HEK293 (cell line): ENCODE results near the gene SSH3.

Experiments used
- GLI4 ChIP-seq: fragments of 450-650 bp; formaldehyde crosslinking; IDR thresholded peaks from 2 replicates; pipeline ENCODE4 v1.5.1; 2016; ENCODE audit warnings: missing biosample characterization, missing genetic modification characterization
- KLF16 ChIP-seq: fragments of 450-650 bp; formaldehyde crosslinking; IDR thresholded peaks from 2 replicates; pipeline ENCODE4 v1.5.1; 2017; ENCODE audit warnings: missing biosample characterization, missing genetic modification characterization
- PRDM1 ChIP-seq: fragments of 450-650 bp; formaldehyde crosslinking; IDR thresholded peaks from 2 replicates; pipeline ENCODE4; 2016; ENCODE audit warnings: missing biosample characterization, missing genetic modification characterization
- REPIN1 ChIP-seq: fragments of 450-650 bp; formaldehyde crosslinking; IDR thresholded peaks from 2 replicates; pipeline ENCODE4 v1.5.1; 2017; ENCODE audit warnings: missing biosample characterization, missing genetic modification characterization, low read depth
- TCF7L2 ChIP-seq: IDR thresholded peaks from 2 replicates; pipeline ENCODE4 v1.6.1; 2011; ENCODE audit warnings: low read depth, mild to moderate bottlenecking, inconsistent platforms, low read length, moderate library complexity, borderline replicate concordance
- ZBTB8A ChIP-seq: fragments of 450-650 bp; formaldehyde crosslinking; IDR thresholded peaks from 2 replicates; pipeline ENCODE4 v1.5.1; 2016; ENCODE audit warnings: missing biosample characterization, missing genetic modification characterization
- ZFP37 ChIP-seq: fragments of 450-650 bp; formaldehyde crosslinking; IDR thresholded peaks from 2 replicates; pipeline ENCODE4 v1.5.1; 2016; ENCODE audit warnings: missing biosample characterization, missing genetic modification characterization
- ZNF266 ChIP-seq: fragments of 450-650 bp; formaldehyde crosslinking; IDR thresholded peaks from 2 replicates; pipeline ENCODE4 v1.5.1; 2016; ENCODE audit warnings: missing biosample characterization, missing genetic modification characterization, low read depth
- ZNF292 ChIP-seq: fragments of 450-650 bp; formaldehyde crosslinking; IDR thresholded peaks from 2 replicates; pipeline ENCODE4 v1.5.1; 2016; ENCODE audit warnings: low read depth, missing biosample characterization, missing genetic modification characterization, borderline replicate concordance
- ZNF48 ChIP-seq: fragments of 450-650 bp; formaldehyde crosslinking; IDR thresholded peaks from 2 replicates; pipeline ENCODE4 v1.5.1; 2016; ENCODE audit warnings: missing biosample characterization, missing genetic modification characterization
- ZNF658 ChIP-seq: fragments of 450-650 bp; formaldehyde crosslinking; IDR thresholded peaks from 2 replicates; pipeline ENCODE4; 2016; ENCODE audit warnings: missing biosample characterization, missing genetic modification characterization
- ZNF701 ChIP-seq: fragments of 450-650 bp; formaldehyde crosslinking; IDR thresholded peaks from 2 replicates; pipeline ENCODE4 v1.5.1; 2016; ENCODE audit warnings: missing biosample characterization, missing genetic modification characterization
- ZNF76 ChIP-seq: fragments of 450-650 bp; formaldehyde crosslinking; IDR thresholded peaks from 2 replicates; pipeline ENCODE4; 2016; ENCODE audit warnings: low read depth, missing biosample characterization, missing genetic modification characterization, borderline replicate concordance
- ZSCAN30 ChIP-seq: fragments of 450-650 bp; IDR thresholded peaks from 2 replicates; pipeline ENCODE4 v1.5.1; 2018; ENCODE audit warnings: missing biosample characterization, mild to moderate bottlenecking, missing genetic modification characterization, moderate library complexity
- TF ChIP-seq, protein P1 (sequence below): fragments of 450-650 bp; formaldehyde crosslinking; IDR thresholded peaks from 2 replicates; pipeline ENCODE4 v1.5.1; 2016; ENCODE audit warnings: missing biosample characterization, missing genetic modification characterization, borderline replicate concordance
- TF ChIP-seq, protein P2 (sequence below): fragments of 450-650 bp; IDR thresholded peaks from 2 replicates; pipeline ENCODE4 v1.5.1; 2018; ENCODE audit warnings: missing biosample characterization, missing genetic modification characterization
- TF ChIP-seq, protein P3 (sequence below): fragments of 450-650 bp; formaldehyde crosslinking; IDR thresholded peaks from 2 replicates; pipeline ENCODE4 v1.5.1; 2016; ENCODE audit warnings: missing biosample characterization, missing genetic modification characterization
- TF ChIP-seq, protein P4 (sequence below): IDR thresholded peaks from 2 replicates; pipeline ENCODE4 v1.6.1; 2011; ENCODE audit warnings: mild to moderate bottlenecking, low read depth, low read length, borderline replicate concordance
- TF ChIP-seq, protein P5 (sequence below): fragments of 450-650 bp; formaldehyde crosslinking; IDR thresholded peaks from 2 replicates; pipeline ENCODE4 v1.5.1; 2016; ENCODE audit warnings: missing biosample characterization, missing genetic modification characterization
- TF ChIP-seq, protein P6 (sequence below): fragments of 450-650 bp; formaldehyde crosslinking; IDR thresholded peaks from 2 replicates; pipeline ENCODE4 v1.5.1; 2016; ENCODE audit warnings: missing biosample characterization, missing genetic modification characterization
- TF ChIP-seq, protein P7 (sequence below): fragments of 450-650 bp; formaldehyde crosslinking; IDR thresholded peaks from 2 replicates; pipeline ENCODE4 v1.5.1; 2016; ENCODE audit warnings: missing biosample characterization, missing genetic modification characterization

SSH3 gene

DNA sequence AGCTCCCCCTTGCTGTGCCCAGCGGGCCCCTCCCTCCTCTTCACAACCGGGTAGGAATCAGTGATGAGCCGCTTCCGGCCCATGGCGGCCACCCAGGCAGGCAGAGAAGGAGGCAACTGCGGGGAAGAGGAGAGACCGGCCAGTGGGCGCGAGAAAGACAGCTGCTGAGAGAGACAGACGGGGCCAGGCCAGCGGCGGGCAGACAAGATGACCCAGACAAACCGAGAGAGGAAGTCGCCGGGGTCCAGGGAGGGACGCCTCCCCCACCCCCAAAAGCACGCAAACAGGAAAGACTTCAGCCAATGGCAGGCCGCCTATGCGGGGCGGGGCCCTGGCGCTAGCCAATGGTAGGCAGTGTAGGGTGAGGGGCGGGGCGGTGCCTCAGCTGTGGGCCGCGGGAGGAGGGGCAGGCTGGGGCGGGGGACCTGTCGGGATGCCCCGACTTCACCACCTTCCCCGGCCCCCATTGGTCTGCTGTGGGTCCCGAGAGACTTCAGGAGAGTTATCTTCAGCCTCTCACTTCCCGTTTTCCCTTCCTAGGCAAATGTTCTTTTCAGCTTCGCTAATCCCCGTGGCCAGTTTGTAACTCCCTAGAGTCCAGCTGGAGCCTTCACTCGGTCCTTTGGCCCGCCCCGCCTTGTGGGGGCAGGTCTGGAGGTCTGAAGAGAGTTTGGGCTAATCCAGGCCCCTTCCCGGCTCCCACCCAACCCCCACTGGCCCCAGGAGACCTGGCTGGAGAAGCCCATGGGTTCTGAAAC, 50.2 kb downstream of the SSH3 start, which contains the start of gene POLD4 (continued):
- TF ChIP-seq, protein P1, sequence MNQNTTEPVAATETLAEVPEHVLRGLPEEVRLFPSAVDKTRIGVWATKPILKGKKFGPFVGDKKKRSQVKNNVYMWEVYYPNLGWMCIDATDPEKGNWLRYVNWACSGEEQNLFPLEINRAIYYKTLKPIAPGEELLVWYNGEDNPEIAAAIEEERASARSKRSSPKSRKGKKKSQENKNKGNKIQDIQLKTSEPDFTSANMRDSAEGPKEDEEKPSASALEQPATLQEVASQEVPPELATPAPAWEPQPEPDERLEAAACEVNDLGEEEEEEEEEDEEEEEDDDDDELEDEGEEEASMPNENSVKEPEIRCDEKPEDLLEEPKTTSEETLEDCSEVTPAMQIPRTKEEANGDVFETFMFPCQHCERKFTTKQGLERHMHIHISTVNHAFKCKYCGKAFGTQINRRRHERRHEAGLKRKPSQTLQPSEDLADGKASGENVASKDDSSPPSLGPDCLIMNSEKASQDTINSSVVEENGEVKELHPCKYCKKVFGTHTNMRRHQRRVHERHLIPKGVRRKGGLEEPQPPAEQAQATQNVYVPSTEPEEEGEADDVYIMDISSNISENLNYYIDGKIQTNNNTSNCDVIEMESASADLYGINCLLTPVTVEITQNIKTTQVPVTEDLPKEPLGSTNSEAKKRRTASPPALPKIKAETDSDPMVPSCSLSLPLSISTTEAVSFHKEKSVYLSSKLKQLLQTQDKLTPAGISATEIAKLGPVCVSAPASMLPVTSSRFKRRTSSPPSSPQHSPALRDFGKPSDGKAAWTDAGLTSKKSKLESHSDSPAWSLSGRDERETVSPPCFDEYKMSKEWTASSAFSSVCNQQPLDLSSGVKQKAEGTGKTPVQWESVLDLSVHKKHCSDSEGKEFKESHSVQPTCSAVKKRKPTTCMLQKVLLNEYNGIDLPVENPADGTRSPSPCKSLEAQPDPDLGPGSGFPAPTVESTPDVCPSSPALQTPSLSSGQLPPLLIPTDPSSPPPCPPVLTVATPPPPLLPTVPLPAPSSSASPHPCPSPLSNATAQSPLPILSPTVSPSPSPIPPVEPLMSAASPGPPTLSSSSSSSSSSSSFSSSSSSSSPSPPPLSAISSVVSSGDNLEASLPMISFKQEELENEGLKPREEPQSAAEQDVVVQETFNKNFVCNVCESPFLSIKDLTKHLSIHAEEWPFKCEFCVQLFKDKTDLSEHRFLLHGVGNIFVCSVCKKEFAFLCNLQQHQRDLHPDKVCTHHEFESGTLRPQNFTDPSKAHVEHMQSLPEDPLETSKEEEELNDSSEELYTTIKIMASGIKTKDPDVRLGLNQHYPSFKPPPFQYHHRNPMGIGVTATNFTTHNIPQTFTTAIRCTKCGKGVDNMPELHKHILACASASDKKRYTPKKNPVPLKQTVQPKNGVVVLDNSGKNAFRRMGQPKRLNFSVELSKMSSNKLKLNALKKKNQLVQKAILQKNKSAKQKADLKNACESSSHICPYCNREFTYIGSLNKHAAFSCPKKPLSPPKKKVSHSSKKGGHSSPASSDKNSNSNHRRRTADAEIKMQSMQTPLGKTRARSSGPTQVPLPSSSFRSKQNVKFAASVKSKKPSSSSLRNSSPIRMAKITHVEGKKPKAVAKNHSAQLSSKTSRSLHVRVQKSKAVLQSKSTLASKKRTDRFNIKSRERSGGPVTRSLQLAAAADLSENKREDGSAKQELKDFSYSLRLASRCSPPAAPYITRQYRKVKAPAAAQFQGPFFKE = no peak
- TF ChIP-seq ZFP37 (tag by site-specific recombination) = no peak
- peak; percentile 47; the same call in 1 of the 2 replicates for TF ChIP-seq KLF16 (tag by site-specific recombination)
- TF ChIP-seq, protein P2, sequence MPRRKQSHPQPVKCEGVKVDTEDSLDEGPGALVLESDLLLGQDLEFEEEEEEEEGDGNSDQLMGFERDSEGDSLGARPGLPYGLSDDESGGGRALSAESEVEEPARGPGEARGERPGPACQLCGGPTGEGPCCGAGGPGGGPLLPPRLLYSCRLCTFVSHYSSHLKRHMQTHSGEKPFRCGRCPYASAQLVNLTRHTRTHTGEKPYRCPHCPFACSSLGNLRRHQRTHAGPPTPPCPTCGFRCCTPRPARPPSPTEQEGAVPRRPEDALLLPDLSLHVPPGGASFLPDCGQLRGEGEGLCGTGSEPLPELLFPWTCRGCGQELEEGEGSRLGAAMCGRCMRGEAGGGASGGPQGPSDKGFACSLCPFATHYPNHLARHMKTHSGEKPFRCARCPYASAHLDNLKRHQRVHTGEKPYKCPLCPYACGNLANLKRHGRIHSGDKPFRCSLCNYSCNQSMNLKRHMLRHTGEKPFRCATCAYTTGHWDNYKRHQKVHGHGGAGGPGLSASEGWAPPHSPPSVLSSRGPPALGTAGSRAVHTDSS (tag by site-specific recombination) = peak; percentile 68; the same call in 1 of the 2 replicates
- TF ChIP-seq REPIN1 = no peak
- no peak for TF ChIP-seq ZSCAN30 (tag by site-specific recombination)
- TF ChIP-seq, protein P3, sequence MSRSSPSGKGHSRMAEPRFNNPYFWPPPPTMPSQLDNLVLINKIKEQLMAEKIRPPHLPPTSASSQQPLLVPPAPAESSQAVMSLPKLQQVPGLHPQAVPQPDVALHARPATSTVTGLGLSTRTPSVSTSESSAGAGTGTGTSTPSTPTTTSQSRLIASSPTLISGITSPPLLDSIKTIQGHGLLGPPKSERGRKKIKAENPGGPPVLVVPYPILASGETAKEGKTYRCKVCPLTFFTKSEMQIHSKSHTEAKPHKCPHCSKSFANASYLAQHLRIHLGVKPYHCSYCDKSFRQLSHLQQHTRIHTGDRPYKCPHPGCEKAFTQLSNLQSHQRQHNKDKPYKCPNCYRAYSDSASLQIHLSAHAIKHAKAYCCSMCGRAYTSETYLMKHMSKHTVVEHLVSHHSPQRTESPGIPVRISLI = no peak
- no peak for TF ChIP-seq ZNF48 (tag by site-specific recombination)
- TF ChIP-seq, protein P4, sequence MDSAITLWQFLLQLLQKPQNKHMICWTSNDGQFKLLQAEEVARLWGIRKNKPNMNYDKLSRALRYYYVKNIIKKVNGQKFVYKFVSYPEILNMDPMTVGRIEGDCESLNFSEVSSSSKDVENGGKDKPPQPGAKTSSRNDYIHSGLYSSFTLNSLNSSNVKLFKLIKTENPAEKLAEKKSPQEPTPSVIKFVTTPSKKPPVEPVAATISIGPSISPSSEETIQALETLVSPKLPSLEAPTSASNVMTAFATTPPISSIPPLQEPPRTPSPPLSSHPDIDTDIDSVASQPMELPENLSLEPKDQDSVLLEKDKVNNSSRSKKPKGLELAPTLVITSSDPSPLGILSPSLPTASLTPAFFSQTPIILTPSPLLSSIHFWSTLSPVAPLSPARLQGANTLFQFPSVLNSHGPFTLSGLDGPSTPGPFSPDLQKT = no peak
- TF ChIP-seq ZNF266 (tag by site-specific recombination) = no peak
- TF ChIP-seq PRDM1 (tag by site-specific recombination) = peak; percentile 35; the same call in 1 of the 2 replicates
- TF ChIP-seq, protein P5, sequence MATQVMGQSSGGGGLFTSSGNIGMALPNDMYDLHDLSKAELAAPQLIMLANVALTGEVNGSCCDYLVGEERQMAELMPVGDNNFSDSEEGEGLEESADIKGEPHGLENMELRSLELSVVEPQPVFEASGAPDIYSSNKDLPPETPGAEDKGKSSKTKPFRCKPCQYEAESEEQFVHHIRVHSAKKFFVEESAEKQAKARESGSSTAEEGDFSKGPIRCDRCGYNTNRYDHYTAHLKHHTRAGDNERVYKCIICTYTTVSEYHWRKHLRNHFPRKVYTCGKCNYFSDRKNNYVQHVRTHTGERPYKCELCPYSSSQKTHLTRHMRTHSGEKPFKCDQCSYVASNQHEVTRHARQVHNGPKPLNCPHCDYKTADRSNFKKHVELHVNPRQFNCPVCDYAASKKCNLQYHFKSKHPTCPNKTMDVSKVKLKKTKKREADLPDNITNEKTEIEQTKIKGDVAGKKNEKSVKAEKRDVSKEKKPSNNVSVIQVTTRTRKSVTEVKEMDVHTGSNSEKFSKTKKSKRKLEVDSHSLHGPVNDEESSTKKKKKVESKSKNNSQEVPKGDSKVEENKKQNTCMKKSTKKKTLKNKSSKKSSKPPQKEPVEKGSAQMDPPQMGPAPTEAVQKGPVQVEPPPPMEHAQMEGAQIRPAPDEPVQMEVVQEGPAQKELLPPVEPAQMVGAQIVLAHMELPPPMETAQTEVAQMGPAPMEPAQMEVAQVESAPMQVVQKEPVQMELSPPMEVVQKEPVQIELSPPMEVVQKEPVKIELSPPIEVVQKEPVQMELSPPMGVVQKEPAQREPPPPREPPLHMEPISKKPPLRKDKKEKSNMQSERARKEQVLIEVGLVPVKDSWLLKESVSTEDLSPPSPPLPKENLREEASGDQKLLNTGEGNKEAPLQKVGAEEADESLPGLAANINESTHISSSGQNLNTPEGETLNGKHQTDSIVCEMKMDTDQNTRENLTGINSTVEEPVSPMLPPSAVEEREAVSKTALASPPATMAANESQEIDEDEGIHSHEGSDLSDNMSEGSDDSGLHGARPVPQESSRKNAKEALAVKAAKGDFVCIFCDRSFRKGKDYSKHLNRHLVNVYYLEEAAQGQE (tag by site-specific recombination) = no peak
- TF ChIP-seq ZBTB8A = no peak
- TF ChIP-seq TCF7L2 = no peak
- TF ChIP-seq GLI4 (tag by site-specific recombination) = no peak
- TF ChIP-seq, protein P6, sequence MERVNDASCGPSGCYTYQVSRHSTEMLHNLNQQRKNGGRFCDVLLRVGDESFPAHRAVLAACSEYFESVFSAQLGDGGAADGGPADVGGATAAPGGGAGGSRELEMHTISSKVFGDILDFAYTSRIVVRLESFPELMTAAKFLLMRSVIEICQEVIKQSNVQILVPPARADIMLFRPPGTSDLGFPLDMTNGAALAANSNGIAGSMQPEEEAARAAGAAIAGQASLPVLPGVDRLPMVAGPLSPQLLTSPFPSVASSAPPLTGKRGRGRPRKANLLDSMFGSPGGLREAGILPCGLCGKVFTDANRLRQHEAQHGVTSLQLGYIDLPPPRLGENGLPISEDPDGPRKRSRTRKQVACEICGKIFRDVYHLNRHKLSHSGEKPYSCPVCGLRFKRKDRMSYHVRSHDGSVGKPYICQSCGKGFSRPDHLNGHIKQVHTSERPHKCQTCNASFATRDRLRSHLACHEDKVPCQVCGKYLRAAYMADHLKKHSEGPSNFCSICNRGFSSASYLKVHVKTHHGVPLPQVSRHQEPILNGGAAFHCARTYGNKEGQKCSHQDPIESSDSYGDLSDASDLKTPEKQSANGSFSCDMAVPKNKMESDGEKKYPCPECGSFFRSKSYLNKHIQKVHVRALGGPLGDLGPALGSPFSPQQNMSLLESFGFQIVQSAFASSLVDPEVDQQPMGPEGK = peak; percentile 96
- TF ChIP-seq, protein P7, sequence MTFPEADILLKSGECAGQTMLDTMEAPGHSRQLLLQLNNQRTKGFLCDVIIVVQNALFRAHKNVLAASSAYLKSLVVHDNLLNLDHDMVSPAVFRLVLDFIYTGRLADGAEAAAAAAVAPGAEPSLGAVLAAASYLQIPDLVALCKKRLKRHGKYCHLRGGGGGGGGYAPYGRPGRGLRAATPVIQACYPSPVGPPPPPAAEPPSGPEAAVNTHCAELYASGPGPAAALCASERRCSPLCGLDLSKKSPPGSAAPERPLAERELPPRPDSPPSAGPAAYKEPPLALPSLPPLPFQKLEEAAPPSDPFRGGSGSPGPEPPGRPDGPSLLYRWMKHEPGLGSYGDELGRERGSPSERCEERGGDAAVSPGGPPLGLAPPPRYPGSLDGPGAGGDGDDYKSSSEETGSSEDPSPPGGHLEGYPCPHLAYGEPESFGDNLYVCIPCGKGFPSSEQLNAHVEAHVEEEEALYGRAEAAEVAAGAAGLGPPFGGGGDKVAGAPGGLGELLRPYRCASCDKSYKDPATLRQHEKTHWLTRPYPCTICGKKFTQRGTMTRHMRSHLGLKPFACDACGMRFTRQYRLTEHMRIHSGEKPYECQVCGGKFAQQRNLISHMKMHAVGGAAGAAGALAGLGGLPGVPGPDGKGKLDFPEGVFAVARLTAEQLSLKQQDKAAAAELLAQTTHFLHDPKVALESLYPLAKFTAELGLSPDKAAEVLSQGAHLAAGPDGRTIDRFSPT (tag by site-specific recombination) = peak; percentile 15
- TF ChIP-seq ZNF701 (tag by site-specific recombination) = no peak
- no peak for TF ChIP-seq ZNF292
- TF ChIP-seq ZNF76 = 0 out of 2 replicates have a peak, but pooled peaks have one; percentile 11
- no peak for TF ChIP-seq ZNF658 (tag by site-specific recombination)
